BJ (cell line): ENCODE measurements around the gene PA2G4. TPM values are rescaled to one million over a fixed set of nuclear protein-coding genes. Genes with fewer than 3 reads are reported as not detected.
"Not testable (repeated sequence)": the region's sequence is repeated elsewhere in the genome, so short reads cannot be mapped to it uniquely, and the experiment has no call there.

ENCODE experiments used
- CTCF ChIA-PET: fragments of 350-600 bp; formaldehyde crosslinking; extraction: SDS; loops from one replicate; lab custom pipeline; 2021; ENCODE audit warnings: antibody characterized with exemption, inconsistent platforms; lab: Yijun Ruan, JAX
- POLR2A ChIA-PET: fragments of 300-600 bp; sonication (Branson Sonifier 250); formaldehyde crosslinking; extraction: SDS; loops from one replicate; lab custom pipeline; 2021; ENCODE audit warnings: antibody characterized with exemption; lab: Charles Lee
- DNase-seq: peaks from one replicate; pipeline ENCODE4 v3.0.0-alpha.2; 2011; ENCODE audit warnings: low read depth
- H3K27me3 ChIP-seq: 2 replicates; pipeline ENCODE4 v1.6.0; 2011; ENCODE audit warnings: low read length; ENCODE audit not compliant: control insufficient read depth, insufficient read depth
- H3K36me3 ChIP-seq: 2 replicates; pipeline ENCODE4 v1.5.1; 2011; ENCODE audit warnings: low read length; ENCODE audit not compliant: control insufficient read depth, insufficient read depth
- H3K4me3 ChIP-seq: 2 replicates; pipeline ENCODE4 v1.5.1; 2011; ENCODE audit warnings: low read depth, mild to moderate bottlenecking, control low read depth, low read length
- polyA minus RNA-seq: library from RNA; depleted of rRNA, polyadenylated mRNA; stranded (reverse); fragments of >200 nt; gene quantifications from 2 replicates; pipeline ENCODE4 v1.2.3, GENCODE V29; 2011; rRNA and poly(A)+ RNA removed
- polyA plus RNA-seq: library from polyadenylated mRNA; depleted of rRNA; stranded (reverse); fragments of >200 nt; gene quantifications from 2 replicates; pipeline ENCODE4 v1.2.3, GENCODE V29; 2011; rRNA removed
- TF ChIP-seq, protein P1 (sequence below): IDR thresholded peaks from 2 replicates; pipeline ENCODE4 v1.5.1; 2011; ENCODE audit warnings: low read depth, mild to moderate bottlenecking, control low read depth, inconsistent platforms, low read length, moderate library complexity; ENCODE audit not compliant: insufficient read depth

PA2G4 gene
- 134 and 215 TPM in 2 replicates for polyA plus RNA-seq
- 38.6 and 41.5 TPM in 2 replicates for polyA minus RNA-seq

GRCh38 chr12:56104109-56104814 lies at the start of gene PA2G4:
Gene PA2G4, plus strand, starts transcription at chr12:56104559. Its CDS starts 179 bp downstream, at chr12:56104738.
- CTCF ChIA-PET = interaction anchor here (0.6 to 3.1 kb wide), 11 partner anchors 13 to 397 kb away, joined by 3 to 20 read pairs (median 3); partner anchors contain the start of genes ERBB3, SUOX and ZC3H10
- Histone ChIP-seq H3K27me3 (no peaks in the 10 kb centered on the region), H3K36me3 (peaks cover 3% of the 10 kb centered on the region; the same call in 1 of the 2 replicates), H3K4me3 (peak within 1 kb of the TSS; percentile 94)
- POLR2A ChIA-PET = interaction anchor here (0.8 to 1.8 kb wide), 5 partner anchors 11 to 25 kb away, joined by 3 to 13 read pairs (median 5); partner anchors contain the start of genes ERBB3, ESYT1, RPL41 and ZC3H10
- TF ChIP-seq, protein P1, sequence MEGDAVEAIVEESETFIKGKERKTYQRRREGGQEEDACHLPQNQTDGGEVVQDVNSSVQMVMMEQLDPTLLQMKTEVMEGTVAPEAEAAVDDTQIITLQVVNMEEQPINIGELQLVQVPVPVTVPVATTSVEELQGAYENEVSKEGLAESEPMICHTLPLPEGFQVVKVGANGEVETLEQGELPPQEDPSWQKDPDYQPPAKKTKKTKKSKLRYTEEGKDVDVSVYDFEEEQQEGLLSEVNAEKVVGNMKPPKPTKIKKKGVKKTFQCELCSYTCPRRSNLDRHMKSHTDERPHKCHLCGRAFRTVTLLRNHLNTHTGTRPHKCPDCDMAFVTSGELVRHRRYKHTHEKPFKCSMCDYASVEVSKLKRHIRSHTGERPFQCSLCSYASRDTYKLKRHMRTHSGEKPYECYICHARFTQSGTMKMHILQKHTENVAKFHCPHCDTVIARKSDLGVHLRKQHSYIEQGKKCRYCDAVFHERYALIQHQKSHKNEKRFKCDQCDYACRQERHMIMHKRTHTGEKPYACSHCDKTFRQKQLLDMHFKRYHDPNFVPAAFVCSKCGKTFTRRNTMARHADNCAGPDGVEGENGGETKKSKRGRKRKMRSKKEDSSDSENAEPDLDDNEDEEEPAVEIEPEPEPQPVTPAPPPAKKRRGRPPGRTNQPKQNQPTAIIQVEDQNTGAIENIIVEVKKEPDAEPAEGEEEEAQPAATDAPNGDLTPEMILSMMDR = no peak
- DNase-seq = peak; percentile 97

GRCh38 chr12:56059964-56060363 lies 44.4 kb upstream of the PA2G4 start:
- DNase-seq, H3K36me3 ChIP-seq, POLR2A ChIA-PET, H3K4me3 ChIP-seq, H3K27me3 ChIP-seq: not testable (repeated sequence)
- CTCF ChIA-PET = interaction anchor here (0.6 kb wide), 1 partner anchor 59 kb away, joined by 3 read pairs; no protein-coding TSS in a partner anchor

DNA sequence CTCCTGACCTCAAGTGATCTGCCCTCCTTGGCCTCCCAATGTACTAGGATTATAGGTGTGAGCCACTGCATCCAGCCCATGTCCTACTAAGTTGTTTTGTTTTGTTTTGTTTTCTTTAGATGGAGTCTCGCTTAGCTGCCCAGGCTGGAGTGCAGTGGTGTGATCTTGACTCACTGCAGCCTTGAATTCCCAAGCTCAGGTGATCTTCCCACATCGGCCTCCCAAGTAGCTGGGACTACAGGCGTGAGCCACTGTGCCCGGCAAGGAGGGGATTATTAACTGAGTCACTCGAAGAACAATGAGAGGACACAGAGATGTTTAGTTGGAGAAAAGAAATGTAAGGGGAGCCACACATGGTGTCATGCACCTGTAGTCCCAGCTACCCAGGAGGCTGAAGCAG lies 42.4 kb upstream of the PA2G4 start:
- Histone ChIP-seq H3K36me3 (no peaks in the 10 kb centered on the region), H3K27me3 (no peaks in the 10 kb centered on the region), H3K4me3 (no peak overlapping the region)
- no peak for DNase-seq
- TF ChIP-seq, protein P1 = no peak
- POLR2A ChIA-PET = no interaction called here
- CTCF ChIA-PET = interaction anchor here (1.0 to 4.0 kb wide), 4 partner anchors 10 to 17 kb away, joined by 3 to 13 read pairs (median 8); partner anchors contain the start of gene ERBB3

DNA sequence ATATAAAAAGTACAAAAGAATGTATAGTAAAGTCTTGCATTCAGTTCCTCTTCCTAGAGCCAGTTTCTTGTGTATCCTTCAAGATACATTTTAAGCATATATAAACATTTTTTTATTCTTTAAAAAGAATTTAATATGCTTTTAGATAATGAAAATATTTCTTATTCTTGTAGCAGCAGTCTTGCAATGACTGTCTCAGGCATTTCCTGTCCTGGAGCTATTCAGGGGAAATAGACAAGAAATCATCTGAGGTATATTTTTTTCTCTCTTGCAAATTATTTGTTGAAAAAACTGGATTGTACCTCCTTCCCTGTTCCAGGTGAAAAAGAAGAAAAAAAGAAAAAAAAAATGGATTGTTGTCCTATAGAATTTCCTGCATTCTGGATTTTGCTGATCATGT lies 41.4 kb upstream of the PA2G4 start:
- ChIA-PET POLR2A (no interaction called here), CTCF (interaction anchor here (2.5 to 4.0 kb wide), 2 partner anchors 16 to 17 kb away, joined by 12 to 13 read pairs; partner anchors contain the start of gene ERBB3)
- no peaks in the 10 kb centered on the region for H3K27me3 ChIP-seq
- no peak for DNase-seq
- no peaks in the 10 kb centered on the region for H3K36me3 ChIP-seq
- H3K4me3 ChIP-seq = no peak overlapping the region
- TF ChIP-seq, protein P1 = no peak

DNA sequence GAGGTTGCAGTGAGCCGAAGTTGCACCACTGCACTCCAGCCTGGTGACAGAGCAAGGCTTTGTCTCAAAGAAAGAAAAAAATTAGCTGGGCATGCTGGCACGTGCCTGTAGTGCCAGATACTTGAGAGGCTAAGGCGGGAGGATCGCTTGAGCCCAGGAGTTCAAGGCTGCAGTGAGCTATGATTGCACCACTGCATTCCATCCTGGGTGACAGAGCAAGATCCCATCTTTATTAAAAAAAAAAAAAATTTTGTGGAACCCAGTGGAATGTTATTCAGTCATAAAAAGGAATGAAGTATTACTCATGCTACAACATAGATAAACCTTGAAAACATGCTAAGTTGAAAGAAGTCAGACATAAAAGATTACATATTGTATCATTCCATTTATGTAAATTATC lies 32.7 kb upstream of the PA2G4 start:
- Histone ChIP-seq H3K4me3 (no peak overlapping the region), H3K36me3 (no peaks in the 10 kb centered on the region), H3K27me3 (no peaks in the 10 kb centered on the region)
- TF ChIP-seq, protein P1 = no peak
- peak; percentile 23 for DNase-seq
- ChIA-PET CTCF (interaction anchor here (0.9 to 1.2 kb wide), 2 partner anchors 25 to 33 kb away, joined by 3 read pairs; partner anchors contain the start of gene PA2G4), POLR2A (no interaction called here)
